Measurements from ENCODE around the gene ABL1. TPM values are rescaled to one million over a fixed set of nuclear protein-coding genes. Genes with fewer than 3 reads are reported as not detected.
A peak's percentile ranks its signal among the peaks of the same experiment; 100 is the strongest.
"Not testable (repeated sequence)": the region's sequence is repeated elsewhere in the genome, so short reads cannot be mapped to it uniquely, and the experiment has no call there.

ABL1 gene
- total RNA-seq: 21.5 TPM

GRCh38 chr9:130834371-130835336 lies at the start of gene ABL1:
TSS of gene ABL1 (plus strand) at chr9:130835254. CDS start at chr9:130835447, 193 bp downstream.
- peak; percentile 25 to 88 (median 82) for DNase-seq (ENCODE audit: low read depth in 2 of 3, low spot score in 2 of 3)

GRCh38 chr9:130785940-130786508 lies 49.0 kb upstream of the ABL1 start:
- peak in 2 of 3 donors; percentile 42 to 71 for DNase-seq (ENCODE audit: low read depth in 2 of 3, low spot score in 2 of 3)

- no peak for DNase-seq (ENCODE audit: low read depth in 2 of 3, low spot score in 2 of 3)
These were observed 48.5 kb upstream of the ABL1 start for GRCh38 chr9:130786526-130786925.

- DNase-seq (ENCODE audit: low read depth in 2 of 3, low spot score in 2 of 3): no peak
These were observed 45.0 kb upstream of the ABL1 start for GRCh38 chr9:130789747-130790672.

GRCh38 chr9:130791303-130791894 lies 43.7 kb upstream of the ABL1 start:
- no peak for DNase-seq (ENCODE audit: low read depth in 2 of 3, low spot score in 2 of 3)

- DNase-seq (ENCODE audit: low read depth in 2 of 3, low spot score in 2 of 3): no peak
These were observed 41.5 kb upstream of the ABL1 start for GRCh38 chr9:130793589-130793988.

- not testable (repeated sequence) for DNase-seq (ENCODE audit: low read depth in 2 of 3, low spot score in 2 of 3)
These were observed 41.0 kb upstream of the ABL1 start for GRCh38 chr9:130794021-130794420.

GRCh38 chr9:130794423-130794822 lies 40.6 kb upstream of the ABL1 start:
- not testable (repeated sequence) for DNase-seq (ENCODE audit: low read depth in 2 of 3, low spot score in 2 of 3)

- DNase-seq (ENCODE audit: low read depth in 2 of 3, low spot score in 2 of 3): no peak
These were observed 40.0 kb upstream of the ABL1 start for GRCh38 chr9:130794923-130795495.

GRCh38 chr9:130803116-130803515 lies 31.9 kb upstream of the ABL1 start:
- DNase-seq (ENCODE audit: low read depth in 2 of 3, low spot score in 2 of 3): not testable (repeated sequence)

GRCh38 chr9:130805510-130806326 lies 29.3 kb upstream of the ABL1 start:
- DNase-seq (ENCODE audit: low read depth in 2 of 3, low spot score in 2 of 3): peak in 1 of 3 donors; percentile 18

- no peak for DNase-seq (ENCODE audit: low read depth in 2 of 3, low spot score in 2 of 3)
These were observed 28.7 kb upstream of the ABL1 start for GRCh38 chr9:130806327-130806716.

GRCh38 chr9:130810609-130811136 lies 24.4 kb upstream of the ABL1 start:
- DNase-seq (ENCODE audit: low read depth in 2 of 3, low spot score in 2 of 3): no peak

GRCh38 chr9:130815242-130815808 lies 19.7 kb upstream of the ABL1 start:
- DNase-seq (ENCODE audit: low read depth in 2 of 3, low spot score in 2 of 3): no peak

GRCh38 chr9:130817914-130818313 lies 17.1 kb upstream of the ABL1 start:
- DNase-seq (ENCODE audit: low read depth in 2 of 3, low spot score in 2 of 3): no peak

GRCh38 chr9:130820135-130820738 lies 14.8 kb upstream of the ABL1 start:
- DNase-seq (ENCODE audit: low read depth in 2 of 3, low spot score in 2 of 3): no peak

GRCh38 chr9:130823435-130823834 lies 11.6 kb upstream of the ABL1 start:
- DNase-seq (ENCODE audit: low read depth in 2 of 3, low spot score in 2 of 3): no peak

GRCh38 chr9:130824079-130824478 lies 11.0 kb upstream of the ABL1 start:
- DNase-seq (ENCODE audit: low read depth in 2 of 3, low spot score in 2 of 3): no peak
